NCI-H69 (cell line): Measurements from ENCODE around the gene RFX8.

Experiments used
- DNase-seq: peaks from one replicate; lab custom pipeline; 2025; lab: John Stamatoyannopoulos, UW

RFX8 gene

DNA sequence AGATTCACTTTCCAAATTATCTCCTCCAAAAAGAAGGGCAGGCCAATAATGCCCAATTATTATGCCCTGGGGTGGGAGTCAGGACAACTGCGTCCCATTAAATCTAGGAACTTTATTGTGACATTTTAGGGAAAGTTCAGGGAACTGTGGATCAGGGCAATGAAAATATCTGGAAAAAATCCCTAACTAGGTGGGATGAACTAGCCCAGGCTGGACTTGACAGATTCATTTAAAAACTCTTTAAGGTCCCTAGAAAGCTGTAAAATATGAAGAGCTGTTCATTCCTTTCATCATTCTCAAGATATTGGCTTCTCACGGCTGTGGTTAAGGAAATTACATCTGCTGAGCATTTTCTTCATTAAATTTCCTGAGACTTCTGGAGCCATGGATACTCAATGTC, 95.8 kb downstream of the RFX8 start:
- no peak for DNase-seq

- no peak for DNase-seq
Observed at GRCh38 chr2:101375653-101376052, 99.3 kb downstream of the RFX8 start.

GRCh38 chr2:101374821-101375561, 99.9 kb downstream of the RFX8 start:
- no peak for DNase-seq

- no peak for DNase-seq
Observed at GRCh38 chr2:101372792-101373191, 102.1 kb downstream of the RFX8 start.

GRCh38 chr2:101371636-101372035, 103.3 kb downstream of the RFX8 start:
- no peak for DNase-seq

DNA sequence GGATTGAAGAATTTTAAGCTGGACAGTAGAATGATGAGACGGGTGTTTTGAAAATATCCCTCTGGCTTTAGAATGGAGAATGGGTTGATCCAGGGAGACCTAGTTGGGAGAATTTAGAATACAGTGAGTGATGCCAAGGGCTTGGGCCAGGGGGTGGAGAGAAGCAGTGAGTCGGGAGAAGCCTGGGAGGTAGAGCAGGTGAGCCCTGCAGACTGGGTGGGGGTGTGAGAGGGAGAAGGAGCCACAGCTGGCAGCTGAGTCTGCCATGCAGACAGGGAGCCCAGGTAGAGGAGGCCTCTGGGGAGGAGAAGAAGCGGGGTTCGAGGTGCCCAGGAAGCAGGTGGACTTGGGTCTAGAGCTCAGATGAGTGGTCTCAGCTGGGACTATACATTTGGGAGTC, 105.8 kb downstream of the RFX8 start:
- DNase-seq = no peak

DNA sequence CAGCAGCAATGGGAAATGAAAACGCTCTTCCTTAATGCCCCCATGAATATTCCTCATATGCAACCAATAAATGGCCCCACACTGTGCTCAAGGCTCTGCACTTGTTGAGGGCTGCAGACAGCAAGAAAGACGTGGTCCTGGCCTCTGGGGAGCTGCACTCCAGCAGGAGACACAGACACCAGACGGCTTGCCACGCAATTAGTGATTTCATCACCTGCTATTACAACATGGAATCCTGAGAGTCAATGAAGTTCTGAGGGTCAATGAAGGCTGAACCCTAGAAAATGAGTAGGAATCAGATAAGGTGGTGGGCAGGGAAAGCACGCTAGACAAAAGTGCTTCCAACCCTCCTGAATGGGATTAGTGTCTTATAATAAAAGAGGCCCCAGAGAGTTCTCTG, 106.5 kb downstream of the RFX8 start:
- no peak for DNase-seq

DNA sequence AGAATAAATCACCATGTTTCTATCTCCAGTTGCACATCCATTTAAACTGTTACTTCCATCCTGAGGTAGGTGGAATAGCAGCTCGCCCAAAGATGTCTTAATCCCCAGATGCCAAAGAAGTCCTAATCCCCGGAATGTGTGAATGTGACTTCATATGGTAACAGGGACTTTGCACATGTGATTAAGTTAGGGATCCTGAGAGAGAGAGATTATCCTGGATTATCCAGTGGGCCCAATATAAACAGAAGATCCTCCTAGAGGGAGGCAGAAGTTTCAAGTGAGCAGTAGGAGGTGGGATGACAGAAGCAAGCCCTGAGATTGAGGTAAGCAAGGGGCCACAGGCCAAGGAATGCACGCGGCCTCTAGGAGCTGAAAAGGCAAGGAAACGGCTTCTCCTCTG, 107.4 kb downstream of the RFX8 start:
- no peak for DNase-seq

GRCh38 chr2:101364878-101365277, 110.0 kb downstream of the RFX8 start:
- DNase-seq = no peak

- DNase-seq = no peak
Observed at GRCh38 chr2:101362777-101363176, 112.1 kb downstream of the RFX8 start.

- DNase-seq = peak; percentile 56
Observed at GRCh38 chr2:101362316-101362715, 112.6 kb downstream of the RFX8 start.

DNA sequence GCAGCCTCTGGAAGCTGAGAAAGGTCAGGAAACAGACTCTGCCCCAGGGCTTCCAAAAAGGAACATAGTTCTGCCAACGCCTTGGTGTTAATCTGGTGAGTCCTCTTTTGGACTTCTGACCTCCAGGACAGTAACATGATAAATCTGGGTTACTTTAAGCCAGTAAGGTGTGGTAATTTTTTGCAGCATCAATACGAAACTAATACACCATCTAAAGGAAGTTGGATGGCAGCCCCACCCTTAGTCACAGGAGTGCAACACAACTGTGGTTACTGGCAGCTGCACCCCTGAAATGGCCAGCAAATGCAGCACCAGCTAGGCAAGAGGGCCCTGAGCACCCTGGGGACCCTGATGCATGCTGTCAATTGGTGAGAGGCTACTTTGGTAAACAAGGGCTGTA, 113.4 kb downstream of the RFX8 start:
- no peak for DNase-seq

DNA sequence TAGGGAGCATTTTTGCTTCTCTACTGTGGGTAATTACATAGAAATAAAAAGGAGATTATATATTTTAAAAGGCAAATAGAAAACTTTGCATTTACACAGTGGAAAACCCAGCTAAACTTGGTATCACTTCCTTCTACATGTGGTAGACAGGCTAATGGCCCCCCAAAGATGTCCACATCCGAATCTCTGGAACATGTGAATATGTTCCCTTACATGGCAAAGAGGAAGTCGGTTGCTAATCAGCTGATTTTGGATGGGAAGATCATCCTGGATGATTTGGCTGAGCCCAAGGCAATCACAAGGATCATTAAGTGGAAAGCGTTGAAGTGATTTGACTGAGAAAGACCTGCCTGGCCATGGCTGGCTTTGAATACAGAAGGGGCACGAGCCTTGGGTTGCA, 113.8 kb downstream of the RFX8 start:
- DNase-seq = no peak

DNA sequence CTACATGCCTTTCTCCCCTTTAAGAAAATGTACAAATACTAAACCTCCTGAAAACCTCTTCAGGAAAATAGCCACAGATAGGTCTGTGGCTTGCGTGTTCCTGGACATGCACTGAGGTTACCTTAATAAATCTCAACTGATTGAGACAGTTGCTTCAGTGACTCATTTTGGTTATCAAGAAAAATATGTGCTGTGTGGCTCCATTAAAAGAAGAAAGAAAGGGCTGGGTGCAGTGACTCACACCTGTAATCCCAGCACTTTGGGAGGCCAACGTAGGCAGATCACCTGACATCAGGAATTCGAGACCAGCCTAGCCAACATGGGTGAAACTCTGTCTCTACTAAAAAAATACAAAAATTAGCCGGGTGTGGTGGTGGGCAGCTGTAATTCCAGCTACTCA, 114.7 kb downstream of the RFX8 start:
- DNase-seq = no peak

- no peak for DNase-seq
Observed at GRCh38 chr2:101359410-101359954, 115.4 kb downstream of the RFX8 start.

- no peak for DNase-seq
Observed at GRCh38 chr2:101357376-101357775, 117.5 kb downstream of the RFX8 start.

DNA sequence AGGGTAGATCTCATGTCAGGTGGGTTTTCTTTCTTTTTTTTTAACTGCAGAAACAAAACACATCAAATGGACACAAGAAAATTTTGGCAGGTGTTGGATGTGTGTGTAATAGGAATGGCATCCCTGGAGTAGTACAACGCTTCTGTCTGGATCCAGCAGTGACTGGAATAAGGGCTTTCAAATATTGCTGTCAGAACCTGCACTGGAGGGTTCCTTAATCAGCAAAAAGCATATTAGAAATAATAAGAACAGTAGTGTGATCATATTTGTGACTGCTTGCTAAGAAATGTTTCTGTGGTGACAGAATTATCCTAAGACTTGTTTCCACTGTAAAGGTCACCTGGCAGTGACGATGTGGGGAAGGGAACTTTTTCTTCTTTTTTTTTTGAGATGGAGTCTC, 118.4 kb downstream of the RFX8 start:
- no peak for DNase-seq

DNA sequence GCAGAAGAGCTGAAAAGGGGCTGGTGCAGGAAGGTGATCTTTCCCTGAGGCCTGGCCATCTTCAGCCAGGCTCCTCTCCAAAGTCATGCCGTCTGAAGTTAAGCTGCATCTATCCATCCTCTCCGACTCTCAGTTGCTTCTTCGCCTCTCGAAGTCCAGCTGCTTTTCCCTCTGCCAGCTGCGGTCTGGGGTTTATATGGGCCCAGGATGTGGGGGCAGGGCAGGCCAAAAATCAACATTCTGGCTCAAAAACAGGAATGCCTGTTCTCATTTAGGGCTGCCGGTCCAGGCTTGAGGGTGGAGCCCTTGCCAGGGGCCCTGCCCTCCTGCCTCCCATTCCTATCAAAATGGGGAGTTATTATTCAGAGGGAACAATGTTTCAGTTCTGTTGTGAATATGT, 118.9 kb downstream of the RFX8 start:
- no peak for DNase-seq

DNA sequence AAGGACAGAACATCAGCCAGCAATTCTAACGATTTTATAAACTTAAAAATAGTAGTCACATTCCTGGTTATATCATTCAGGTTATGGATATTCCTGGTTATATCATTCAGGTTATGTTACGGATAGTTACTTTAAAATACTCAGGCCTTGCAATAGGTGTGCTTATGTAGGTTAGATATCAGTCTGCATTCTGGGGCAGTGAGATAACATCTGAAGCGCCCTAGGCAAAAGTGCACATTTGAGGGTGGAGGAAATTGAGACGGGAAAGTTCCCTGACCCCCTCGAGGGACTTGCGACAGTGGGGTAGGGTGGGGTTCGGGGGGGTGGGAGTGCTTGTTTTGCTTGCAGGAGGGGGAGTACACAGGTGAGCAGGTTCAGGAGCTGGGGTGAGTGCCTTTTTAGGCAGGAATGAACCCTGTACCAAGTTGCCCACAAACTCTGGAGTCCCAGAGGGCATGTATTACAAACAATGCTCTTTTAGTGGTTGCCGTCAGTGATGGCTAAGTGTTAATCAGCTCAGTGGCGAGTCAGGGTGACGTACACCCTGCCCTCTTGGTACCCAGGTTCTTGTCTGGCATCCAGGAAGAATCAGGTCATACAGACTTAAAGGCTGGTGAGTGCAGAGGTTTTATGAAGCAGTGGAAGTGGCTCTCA, 119.4 kb downstream of the RFX8 start:
- DNase-seq = no peak

- no peak for DNase-seq
Observed at GRCh38 chr2:101354420-101355311, 120.2 kb downstream of the RFX8 start.

- DNase-seq = peak; percentile 1
Observed at GRCh38 chr2:101352631-101353030, 122.3 kb downstream of the RFX8 start.

GRCh38 chr2:101351207-101351606, 123.7 kb downstream of the RFX8 start:
- DNase-seq = no peak
